Measurements from ENCODE around the gene NEK11. TPM values are rescaled to one million over a fixed set of nuclear protein-coding genes. Genes with fewer than 3 reads are reported as not detected.

NEK11 gene
- total and polyA plus RNA-seq, 2 donors (not counting 3 experiments of a cell fraction or from before 2014, with no cell fraction given), result 1.7 to 4.3 TPM

DNA sequence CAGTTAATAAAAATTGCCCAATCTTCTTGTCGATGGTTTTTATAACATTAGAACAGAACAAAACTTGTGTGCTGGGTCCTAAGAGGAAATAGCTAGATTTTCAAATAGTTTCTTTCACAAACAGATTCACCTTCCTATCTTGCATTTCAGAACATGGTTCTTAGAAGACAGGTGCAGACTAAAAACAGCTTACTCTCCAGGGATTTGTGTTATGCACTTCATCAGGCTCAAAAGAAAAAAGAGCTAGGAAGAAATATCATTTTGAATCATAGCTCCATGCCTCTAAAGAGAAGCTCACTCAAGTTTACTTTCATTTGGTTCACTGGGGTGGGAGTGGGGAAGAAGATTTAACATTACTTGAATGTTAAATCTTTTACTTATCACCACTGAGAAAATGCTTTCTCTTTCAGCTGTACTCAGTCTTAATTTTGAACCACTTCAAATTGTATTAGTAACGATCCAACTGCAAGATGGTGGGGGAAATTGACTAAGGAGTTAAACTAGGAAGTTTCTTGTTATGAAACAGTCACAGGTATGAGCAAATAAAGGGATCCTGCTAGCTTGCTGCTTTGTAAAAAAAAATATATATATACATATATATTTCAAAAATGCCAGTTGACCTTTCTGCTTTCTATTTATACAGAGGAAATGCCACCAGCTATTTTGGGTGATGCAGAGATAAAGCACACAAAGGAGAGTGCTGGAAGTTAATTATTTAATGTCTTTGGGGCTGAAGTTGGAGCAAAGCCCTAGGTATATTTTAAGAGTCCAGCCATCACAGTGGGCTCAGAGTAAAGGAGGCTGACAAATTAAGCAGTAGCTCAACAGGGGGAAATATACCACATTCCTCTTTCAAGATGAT, 326.6 kb downstream of the NEK11 start:
- POLR2A ChIA-PET, result interaction anchor here (0.6 to 1.0 kb wide), 2 partner anchors 26 to 91 kb away, joined by 3 to 4 read pairs; no protein-coding TSS in a partner anchor
- intact Hi-C loops (cut with micrococcal nuclease) (no loop called here), dilution Hi-C loops (cut with MboI; ENCODE audit: extremely low pct_ligation_motif_present, low sequenced_read_pairs) (no loop called here)
- H3K79me2 ChIP-seq (ENCODE audit: control insufficient read depth, insufficient read depth, low read length), result no peaks in the 10 kb centered on the region
- CTCF ChIA-PET, result interaction anchor here (0.9 to 1.2 kb wide), 3 partner anchors 11 to 13 kb away, joined by 3 to 4 read pairs (median 3); no protein-coding TSS in a partner anchor
- H3K9me1 ChIP-seq (replicated peaks; ENCODE audit: control insufficient read depth, extremely low read depth, insufficient read depth, low read length), result no peaks in the 10 kb centered on the region
- TF ChIP-seq, protein P1, sequence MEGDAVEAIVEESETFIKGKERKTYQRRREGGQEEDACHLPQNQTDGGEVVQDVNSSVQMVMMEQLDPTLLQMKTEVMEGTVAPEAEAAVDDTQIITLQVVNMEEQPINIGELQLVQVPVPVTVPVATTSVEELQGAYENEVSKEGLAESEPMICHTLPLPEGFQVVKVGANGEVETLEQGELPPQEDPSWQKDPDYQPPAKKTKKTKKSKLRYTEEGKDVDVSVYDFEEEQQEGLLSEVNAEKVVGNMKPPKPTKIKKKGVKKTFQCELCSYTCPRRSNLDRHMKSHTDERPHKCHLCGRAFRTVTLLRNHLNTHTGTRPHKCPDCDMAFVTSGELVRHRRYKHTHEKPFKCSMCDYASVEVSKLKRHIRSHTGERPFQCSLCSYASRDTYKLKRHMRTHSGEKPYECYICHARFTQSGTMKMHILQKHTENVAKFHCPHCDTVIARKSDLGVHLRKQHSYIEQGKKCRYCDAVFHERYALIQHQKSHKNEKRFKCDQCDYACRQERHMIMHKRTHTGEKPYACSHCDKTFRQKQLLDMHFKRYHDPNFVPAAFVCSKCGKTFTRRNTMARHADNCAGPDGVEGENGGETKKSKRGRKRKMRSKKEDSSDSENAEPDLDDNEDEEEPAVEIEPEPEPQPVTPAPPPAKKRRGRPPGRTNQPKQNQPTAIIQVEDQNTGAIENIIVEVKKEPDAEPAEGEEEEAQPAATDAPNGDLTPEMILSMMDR (IDR thresholded peaks at IDR 0.05; ENCODE audit: extremely low read depth in 1 of 2, insufficient read depth in 1 of 2, low read depth in 1 of 2, low read length in 2 of 2), result no peak
- TF ChIP-seq FOS (IDR thresholded peaks at IDR 0.05; ENCODE audit: borderline replicate concordance, insufficient read depth, low read length), result no peak
- TF ChIP-seq EZH2 (IDR thresholded peaks at IDR 0.05; ENCODE audit: borderline replicate concordance, low read depth, low read length, severe bottlenecking), result no peak
- TF ChIP-seq POLR2A (IDR thresholded peaks at IDR 0.05; ENCODE audit: low read depth, low read length), result no peak
- TF ChIP-seq, protein P2, sequence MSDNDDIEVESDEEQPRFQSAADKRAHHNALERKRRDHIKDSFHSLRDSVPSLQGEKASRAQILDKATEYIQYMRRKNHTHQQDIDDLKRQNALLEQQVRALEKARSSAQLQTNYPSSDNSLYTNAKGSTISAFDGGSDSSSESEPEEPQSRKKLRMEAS (IDR thresholded peaks at IDR 0.05; ENCODE audit: insufficient read depth, insufficient read length), result no peak
- no peak for TF ChIP-seq JUN (IDR thresholded peaks at IDR 0.05; ENCODE audit: borderline replicate concordance, insufficient read depth, insufficient read length, low read depth)
- no peak for TF ChIP-seq GATA2 (IDR thresholded peaks at IDR 0.05; ENCODE audit: insufficient read depth, insufficient read length, low read depth, low read length)
- TF ChIP-seq MYC (IDR thresholded peaks at IDR 0.05; ENCODE audit: low read depth, low read length), result no peak
- no peak for TF ChIP-seq POLR2AphosphoS5 (IDR thresholded peaks at IDR 0.05; ENCODE audit: insufficient read depth, low read depth, low read length)
- H3K9ac ChIP-seq (replicated peaks; ENCODE audit: extremely low read depth, insufficient read depth, low read length), result peak overlapping the region; percentile 25
- peak overlapping the region; percentile 5 for H2AFZ ChIP-seq (ENCODE audit: low read depth, low read length)
- H3K4me3 ChIP-seq (replicated peaks in 1 of 3; ENCODE audit: insufficient read depth in 1 of 3, low read depth in 1 of 3, low read length in 3 of 3), result peak overlapping the region in 1 of 3 experiments; percentile 44
- H3K27ac ChIP-seq (ENCODE audit: insufficient read depth, low read depth, low read length), result peak overlapping the region; percentile 80
- no peak for FAIRE-seq
- H3K9me3 ChIP-seq (replicated peaks; ENCODE audit: control insufficient read depth, insufficient read depth, low read length), result no peaks in the 10 kb centered on the region
- no peak for DNase-seq (ENCODE audit: low read depth, low spot score)
- H3K27me3 ChIP-seq (ENCODE audit: control insufficient read depth in 2 of 2, insufficient read depth in 2 of 2, low read length in 2 of 2), result no peaks in the 10 kb centered on the region
- H4K20me1 ChIP-seq (replicated peaks; ENCODE audit: control insufficient read depth, extremely low read depth, insufficient read depth, low read length), result no peaks in the 10 kb centered on the region
- peaks cover 44% of the 10 kb centered on the region for H3K4me1 ChIP-seq (ENCODE audit: control insufficient read depth, extremely low read depth, insufficient read depth, low read length)
- no TSS peak for BruUV-seq (replicated peaks)
- H3K36me3 ChIP-seq (ENCODE audit: control insufficient read depth in 2 of 2, extremely low read depth in 1 of 2, insufficient read depth in 2 of 2, low read length in 2 of 2), result no peaks in the 10 kb centered on the region
- peak overlapping the region; percentile 37 for H3K4me2 ChIP-seq (ENCODE audit: insufficient read depth, low read length)
